Stimulated activated CD8-positive, alpha-beta memory T cell treated with anti-CD3 and anti-CD28 coated beads, Interleukin-4, amount 100 ng/mL, for 1 hour (primary cell): ENCODE measurements around the gene LEFTY2.
"Not testable (repeated sequence)": the region's sequence is repeated elsewhere in the genome, so short reads cannot be mapped to it uniquely, and the experiment has no call there.

Experiments used
- DNase-seq, 2 donors: peaks; one replicate each; pipeline ENCODE4 v3.0.0-alpha.2; 2020; ENCODE audit warnings: low read depth in 2 of 2, low spot score in 1 of 2

Gene LEFTY2

GRCh38 chr1:225954753-225955152 is 13.7 kb upstream of the LEFTY2 start:
- no peak for DNase-seq

GRCh38 chr1:225953315-225953714 is 12.3 kb upstream of the LEFTY2 start:
- DNase-seq, result no peak

GRCh38 chr1:225950905-225951497 is 10.0 kb upstream of the LEFTY2 start:
- no peak for DNase-seq

GRCh38 chr1:225949041-225949440 is 8.0 kb upstream of the LEFTY2 start:
- DNase-seq, result no peak

GRCh38 chr1:225946803-225947202 is 5.8 kb upstream of the LEFTY2 start:
- DNase-seq, result no peak

GRCh38 chr1:225946082-225946620 is 5.1 kb upstream of the LEFTY2 start:
- DNase-seq, result no peak

- no peak for DNase-seq
Measured at GRCh38 chr1:225945564-225945963, 4.5 kb upstream of the LEFTY2 start.

- DNase-seq, result no peak
Measured at GRCh38 chr1:225944951-225945350, 3.9 kb upstream of the LEFTY2 start.

GRCh38 chr1:225944387-225944786 is 3.4 kb upstream of the LEFTY2 start:
- no peak for DNase-seq

- no peak for DNase-seq
Measured at GRCh38 chr1:225943582-225943981, 2.6 kb upstream of the LEFTY2 start.

GRCh38 chr1:225942574-225942973 is 1.6 kb upstream of the LEFTY2 start:
- DNase-seq, result no peak

GRCh38 chr1:225941942-225942222 is 862 bp upstream of the LEFTY2 start:
- DNase-seq, result no peak

GRCh38 chr1:225940385-225941151 is 452 bp downstream of the LEFTY2 start:
- DNase-seq, result no peak

GRCh38 chr1:225939939-225940310 is 1.1 kb downstream of the LEFTY2 start:
- not testable (repeated sequence) for DNase-seq

GRCh38 chr1:225939097-225939938 is 1.7 kb downstream of the LEFTY2 start:
- not testable (repeated sequence) for DNase-seq

- DNase-seq, result no peak
Measured at GRCh38 chr1:225937048-225937968, 3.7 kb downstream of the LEFTY2 start.

GRCh38 chr1:225936523-225936922 is 4.5 kb downstream of the LEFTY2 start:
- no peak for DNase-seq

GRCh38 chr1:225936086-225936485 is 4.9 kb downstream of the LEFTY2 start:
- DNase-seq, result not testable (repeated sequence)

- DNase-seq, result no peak
Measured at GRCh38 chr1:225934711-225935110, 6.3 kb downstream of the LEFTY2 start.

- no peak for DNase-seq
Measured at GRCh38 chr1:225933072-225933471, 7.9 kb downstream of the LEFTY2 start.
